Measurements from ENCODE around the gene TP53. TPM values are rescaled to one million over a fixed set of nuclear protein-coding genes. Genes with fewer than 3 reads are reported as not detected.
A peak's percentile ranks its signal among the peaks of the same experiment; 100 is the strongest.

The TP53 gene
- total RNA-seq, 4 donors from 2014 or later, result 16.4 to 66.4 (median 35.6) TPM

DNA sequence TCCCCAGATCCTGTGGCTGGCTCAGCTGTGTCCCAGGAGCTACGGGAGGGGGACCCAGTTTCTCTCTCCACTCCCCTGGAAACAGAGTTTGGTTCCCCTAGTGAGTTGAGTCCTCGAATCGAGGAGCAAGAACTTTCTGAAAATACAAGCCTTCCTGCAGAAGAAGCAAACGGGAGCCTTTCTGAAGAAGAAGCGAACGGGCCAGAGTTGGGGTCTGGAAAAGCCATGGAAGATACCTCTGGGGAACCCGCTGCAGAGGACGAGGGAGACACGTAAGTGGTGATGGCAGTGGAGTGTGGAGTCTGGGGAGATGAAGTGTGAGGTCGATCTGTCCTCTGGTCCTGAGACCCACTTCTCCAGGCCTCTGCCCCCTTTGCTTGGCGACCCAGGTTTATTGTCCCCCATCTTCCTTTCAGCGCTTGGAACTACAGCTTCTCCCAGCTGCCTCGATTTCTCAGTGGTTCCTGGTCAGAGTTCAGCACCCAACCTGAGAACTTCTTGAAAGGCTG, 1.6 kb upstream of the TP53 start:
- Histone ChIP-seq H3K4me1 (peaks cover 21% of the 10 kb centered on the region in 2 donors), H3K27me3 (no peaks in the 10 kb centered on the region), H3K9me3 (no peaks in the 10 kb centered on the region), H3K27ac (peak overlapping the region in 2 of 3 donors; percentile 32 to 37), H3K36me3 (no peaks in the 10 kb centered on the region), H3K4me3 (replicated peaks in 1 of 3) (peak overlapping the region; percentile 1 to 44 (median 22))
- WGBS, 2 donors, result 10 to 17% methylated on average over 13 of the region's 13 CpGs
- intact Hi-C loops (cut with DNase I), result loop anchor here (5.0 kb wide), 2 partner anchors 57 to 117 kb away; partner anchors contain the start of gene SHBG
- DNase-seq, result no peak
- TF ChIP-seq POLR2A (IDR thresholded peaks at IDR 0.05), result no peak
- TF ChIP-seq, protein P1, sequence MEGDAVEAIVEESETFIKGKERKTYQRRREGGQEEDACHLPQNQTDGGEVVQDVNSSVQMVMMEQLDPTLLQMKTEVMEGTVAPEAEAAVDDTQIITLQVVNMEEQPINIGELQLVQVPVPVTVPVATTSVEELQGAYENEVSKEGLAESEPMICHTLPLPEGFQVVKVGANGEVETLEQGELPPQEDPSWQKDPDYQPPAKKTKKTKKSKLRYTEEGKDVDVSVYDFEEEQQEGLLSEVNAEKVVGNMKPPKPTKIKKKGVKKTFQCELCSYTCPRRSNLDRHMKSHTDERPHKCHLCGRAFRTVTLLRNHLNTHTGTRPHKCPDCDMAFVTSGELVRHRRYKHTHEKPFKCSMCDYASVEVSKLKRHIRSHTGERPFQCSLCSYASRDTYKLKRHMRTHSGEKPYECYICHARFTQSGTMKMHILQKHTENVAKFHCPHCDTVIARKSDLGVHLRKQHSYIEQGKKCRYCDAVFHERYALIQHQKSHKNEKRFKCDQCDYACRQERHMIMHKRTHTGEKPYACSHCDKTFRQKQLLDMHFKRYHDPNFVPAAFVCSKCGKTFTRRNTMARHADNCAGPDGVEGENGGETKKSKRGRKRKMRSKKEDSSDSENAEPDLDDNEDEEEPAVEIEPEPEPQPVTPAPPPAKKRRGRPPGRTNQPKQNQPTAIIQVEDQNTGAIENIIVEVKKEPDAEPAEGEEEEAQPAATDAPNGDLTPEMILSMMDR (IDR thresholded peaks at IDR 0.05), result no peak

DNA sequence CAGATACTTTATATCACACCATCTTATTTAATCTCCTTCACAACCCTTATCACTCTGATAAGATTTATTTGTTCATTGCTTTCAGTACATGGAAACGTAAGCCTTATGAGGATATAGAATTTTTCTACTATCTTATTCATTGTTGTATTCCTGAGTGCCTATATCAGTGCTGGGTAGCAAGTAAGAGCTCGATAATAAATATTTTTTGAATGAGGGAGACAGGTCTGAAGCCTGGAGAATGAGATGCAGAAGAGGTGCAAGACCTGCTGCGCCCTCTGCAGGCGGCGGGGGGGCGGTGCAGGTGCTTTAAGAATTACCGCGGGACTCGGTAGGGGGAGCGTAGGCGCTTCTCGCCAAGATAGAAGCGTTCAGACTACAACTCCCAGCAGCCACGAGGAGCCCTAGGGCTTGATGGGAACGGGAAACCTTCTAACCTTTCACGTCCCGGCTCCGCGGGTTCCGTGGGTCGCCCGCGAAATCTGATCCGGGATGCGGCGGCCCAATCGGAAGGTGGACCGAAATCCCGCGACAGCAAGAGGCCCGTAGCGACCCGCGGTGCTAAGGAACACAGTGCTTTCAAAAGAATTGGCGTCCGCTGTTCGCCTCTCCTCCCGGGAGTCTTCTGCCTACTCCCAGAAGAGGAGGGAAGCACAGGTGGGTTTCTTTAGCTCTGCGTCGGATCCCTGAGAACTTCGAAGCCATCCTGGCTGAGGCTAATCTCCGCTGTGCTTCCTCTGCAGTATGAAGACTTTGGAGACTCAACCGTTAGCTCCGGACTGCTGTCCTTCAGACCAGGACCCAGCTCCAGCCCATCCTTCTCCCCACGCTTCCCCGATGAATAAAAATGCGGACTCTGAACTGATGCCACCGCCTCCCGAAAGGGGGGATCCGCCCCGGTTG, 868 bp upstream of the TP53 start, which contains the start of gene WRAP53:
Gene WRAP53 (plus strand): TSS at position 570 of the 900 bp plus-strand sequence. CDS start 172 bp downstream, at position 742.
- H3K4me3 ChIP-seq (replicated peaks in 1 of 3), result peak within 1 kb of the TSS; percentile 88 to 96 (median 89)
- H3K36me3 ChIP-seq, result no peaks in the 10 kb centered on the region
- DNase-seq, result peak; percentile 99
- H3K9me3 ChIP-seq, result no peaks in the 10 kb centered on the region
- H3K27ac ChIP-seq, result peak within 1 kb of the TSS; percentile 89 to 99 (median 97)
- intact Hi-C loops (cut with DNase I), result loop anchor here (5.0 kb wide), 2 partner anchors 56 to 116 kb away; partner anchors contain the start of gene SHBG
- peak in 1 of 2 donors; percentile 46 for TF ChIP-seq POLR2A (IDR thresholded peaks at IDR 0.05)
- TF ChIP-seq, protein P1 (IDR thresholded peaks at IDR 0.05), result peak; percentile 92 to 99 (median 99)
- WGBS, 2 donors, result 0 to 1% methylated on average over 30 to 44 of the region's 51 CpGs
- no peaks in the 10 kb centered on the region for H3K27me3 ChIP-seq
- H3K4me1 ChIP-seq, result peaks cover 21% of the 10 kb centered on the region in 2 donors

DNA sequence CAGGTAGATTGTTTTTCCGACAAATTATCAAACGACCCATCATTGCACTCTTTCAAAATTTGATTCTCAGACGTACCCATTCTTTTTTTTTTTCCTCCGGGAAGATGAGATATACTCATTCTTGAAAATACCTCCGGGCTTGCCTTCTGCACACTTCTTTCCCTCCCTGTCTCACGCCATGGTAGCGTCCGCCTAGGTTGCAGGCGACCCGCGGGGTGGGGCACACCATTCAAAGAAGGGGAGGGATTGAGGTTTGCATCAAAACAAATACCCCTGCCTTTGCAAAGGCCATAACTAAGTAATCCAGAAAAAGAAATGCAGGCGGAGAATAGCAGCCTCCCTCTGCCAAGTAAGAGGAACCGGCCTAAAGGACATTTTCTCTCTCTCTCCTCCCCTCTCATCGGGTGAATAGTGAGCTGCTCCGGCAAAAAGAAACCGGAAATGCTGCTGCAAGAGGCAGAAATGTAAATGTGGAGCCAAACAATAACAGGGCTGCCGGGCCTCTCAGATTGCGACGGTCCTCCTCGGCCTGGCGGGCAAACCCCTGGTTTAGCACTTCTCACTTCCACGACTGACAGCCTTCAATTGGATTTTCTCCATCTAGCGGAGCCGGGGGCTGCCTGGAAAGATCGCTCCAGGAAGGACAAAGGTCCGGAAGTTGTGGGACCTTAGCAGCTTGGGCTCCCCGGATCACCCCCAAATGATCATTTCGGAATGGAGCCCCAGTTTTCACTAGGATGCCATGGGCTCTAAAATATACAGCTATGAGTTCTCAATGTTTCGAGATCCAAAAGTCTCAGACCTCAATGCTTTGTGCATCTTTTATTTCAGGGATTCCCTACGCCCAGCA, 843 bp downstream of the TP53 start:
- Histone ChIP-seq H3K4me3 (replicated peaks in 1 of 3) (peak overlapping the region; percentile 88 to 96 (median 89)), H3K36me3 (no peaks in the 10 kb centered on the region), H3K27me3 (no peaks in the 10 kb centered on the region), H3K4me1 (peaks cover 21% of the 10 kb centered on the region in 2 donors), H3K27ac (peak overlapping the region; percentile 89 to 99 (median 97)), H3K9me3 (no peaks in the 10 kb centered on the region)
- WGBS, 2 donors, result 0% methylated on average over 29 to 30 of the region's 30 CpGs
- peak; percentile 74 to 80 for DNase-seq
- intact Hi-C loops (cut with DNase I), result loop anchor here (5.0 kb wide), 2 partner anchors 54 to 114 kb away; partner anchors contain the start of gene SHBG
- TF ChIP-seq, protein P1 (IDR thresholded peaks at IDR 0.05), result peak in 1 of 6 experiments; percentile 2
- peak; percentile 58 to 78 for TF ChIP-seq POLR2A (IDR thresholded peaks at IDR 0.05)

DNA sequence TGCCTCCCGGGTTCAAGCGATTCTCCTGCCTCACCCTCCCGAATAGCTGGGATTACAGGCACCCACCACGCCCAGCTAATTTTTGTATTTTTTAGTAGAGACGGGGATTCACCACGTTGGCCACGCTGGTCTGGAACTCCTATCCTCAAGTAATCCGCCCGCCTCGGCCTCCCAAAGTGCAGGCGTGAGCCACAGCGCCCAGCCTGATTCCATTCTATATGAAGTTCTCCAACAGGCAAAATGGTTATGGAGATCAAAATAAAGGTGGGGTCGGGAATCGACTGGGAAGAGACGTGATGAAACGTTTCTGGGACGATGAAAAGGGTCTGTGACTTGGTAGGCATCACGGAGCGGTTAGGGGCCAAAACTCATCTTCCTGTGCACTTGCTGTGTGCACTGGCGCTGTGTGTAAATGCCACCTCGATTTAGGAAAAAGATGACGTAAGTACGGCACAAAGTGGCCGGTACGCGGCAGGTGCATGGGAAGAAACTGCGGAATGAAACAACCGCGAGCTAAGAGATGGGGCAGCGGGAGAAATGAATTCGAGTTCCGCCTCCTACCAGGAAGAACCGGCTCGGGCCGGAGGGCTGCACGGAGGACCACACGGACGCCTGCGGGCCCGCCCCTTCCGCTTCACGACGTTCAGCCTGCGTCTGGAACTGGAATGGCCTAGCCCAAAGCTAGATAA, 1.6 kb downstream of the TP53 start:
- H3K4me3 ChIP-seq (replicated peaks in 1 of 3), result peak overlapping the region; percentile 88 to 96 (median 89)
- TF ChIP-seq, protein P1 (IDR thresholded peaks at IDR 0.05), result no peak
- peak in 1 of 2 donors; percentile 56 for TF ChIP-seq POLR2A (IDR thresholded peaks at IDR 0.05)
- intact Hi-C loops (cut with DNase I), result loop anchor here (5.0 kb wide), 2 partner anchors 53 to 113 kb away; partner anchors contain the start of gene SHBG
- peaks cover 21% of the 10 kb centered on the region in 2 donors for H3K4me1 ChIP-seq
- H3K27me3 ChIP-seq, result no peaks in the 10 kb centered on the region
- H3K9me3 ChIP-seq, result no peaks in the 10 kb centered on the region
- no peaks in the 10 kb centered on the region for H3K36me3 ChIP-seq
- 5 to 7% methylated on average over 42 to 44 of the region's 44 CpGs for WGBS, 2 donors
- DNase-seq, result peak; percentile 91 to 93
- H3K27ac ChIP-seq, result peak overlapping the region; percentile 89 to 99 (median 97)

Data from thyroid gland (tissue), 4 donors.